ENCODE results near the gene LAMA5. TPM values are rescaled to one million over a fixed set of nuclear protein-coding genes. Genes with fewer than 3 reads are reported as not detected.

The LAMA5 gene
- total RNA-seq, 1 donor from 2014 or later = 70.9 TPM

GRCh38 chr20:62326559-62326958, 40.6 kb downstream of the LAMA5 start:
- Histone ChIP-seq H3K4me1 (no peaks in the 10 kb centered on the region), H3K9me3 (replicated peaks) (no peaks in the 10 kb centered on the region), H3K36me3 (peaks cover 86% of the 10 kb centered on the region), H3K27me3 (ENCODE audit: low read depth) (no peaks in the 10 kb centered on the region), H3K27ac (replicated peaks) (no peak overlapping the region), H3K4me3 (no peak overlapping the region)
- DNase-seq = no peak
- no peak for TF ChIP-seq CTCF (IDR thresholded peaks at IDR 0.05; ENCODE audit: borderline replicate concordance)
- intact Hi-C loops (cut with micrococcal nuclease) = no loop called here

- Histone ChIP-seq H3K27ac (replicated peaks) (no peak overlapping the region), H3K27me3 (ENCODE audit: low read depth) (no peaks in the 10 kb centered on the region), H3K4me3 (no peak overlapping the region), H3K36me3 (peaks cover 81% of the 10 kb centered on the region), H3K9me3 (replicated peaks) (no peaks in the 10 kb centered on the region), H3K4me1 (no peaks in the 10 kb centered on the region)
- DNase-seq = no peak
- intact Hi-C loops (cut with micrococcal nuclease) = no loop called here
- no peak for TF ChIP-seq CTCF (IDR thresholded peaks at IDR 0.05; ENCODE audit: borderline replicate concordance)
Observed at GRCh38 chr20:62325172-62325905, 41.8 kb downstream of the LAMA5 start.

- no peak overlapping the region for H3K27ac ChIP-seq (replicated peaks)
- no peaks in the 10 kb centered on the region for H3K4me1 ChIP-seq
- no peaks in the 10 kb centered on the region for H3K9me3 ChIP-seq (replicated peaks)
- H3K4me3 ChIP-seq = no peak overlapping the region
- H3K36me3 ChIP-seq = peaks cover 79% of the 10 kb centered on the region
- no peak for DNase-seq
- no peaks in the 10 kb centered on the region for H3K27me3 ChIP-seq (ENCODE audit: low read depth)
- intact Hi-C loops (cut with micrococcal nuclease) = no loop called here
- TF ChIP-seq CTCF (IDR thresholded peaks at IDR 0.05; ENCODE audit: borderline replicate concordance) = no peak
Observed at GRCh38 chr20:62323980-62324906, 42.9 kb downstream of the LAMA5 start.

- no peak for TF ChIP-seq CTCF (IDR thresholded peaks at IDR 0.05; ENCODE audit: borderline replicate concordance)
- Histone ChIP-seq H3K27me3 (ENCODE audit: low read depth) (no peaks in the 10 kb centered on the region), H3K36me3 (peaks cover 79% of the 10 kb centered on the region), H3K27ac (replicated peaks) (no peak overlapping the region), H3K4me1 (no peaks in the 10 kb centered on the region), H3K4me3 (no peak overlapping the region), H3K9me3 (replicated peaks) (no peaks in the 10 kb centered on the region)
- intact Hi-C loops (cut with micrococcal nuclease) = no loop called here
- no peak for DNase-seq
Observed at GRCh38 chr20:62323146-62323979, 43.7 kb downstream of the LAMA5 start.

- TF ChIP-seq CTCF (IDR thresholded peaks at IDR 0.05; ENCODE audit: borderline replicate concordance) = no peak
- Histone ChIP-seq H3K4me1 (peaks cover under 1% of the 10 kb centered on the region), H3K36me3 (peaks cover 73% of the 10 kb centered on the region), H3K27ac (replicated peaks) (no peak overlapping the region), H3K9me3 (replicated peaks) (no peaks in the 10 kb centered on the region), H3K27me3 (ENCODE audit: low read depth) (no peaks in the 10 kb centered on the region), H3K4me3 (no peak overlapping the region)
- no peak for DNase-seq
- intact Hi-C loops (cut with micrococcal nuclease) = no loop called here
Observed at GRCh38 chr20:62322492-62323041, 44.5 kb downstream of the LAMA5 start.
